Fibroblast of peridontal ligament (primary cell): ENCODE data around the gene GLRA2.

ENCODE experiments used
- DNase-seq: peaks from one replicate; pipeline ENCODE4 v3.0.0-alpha.2; 2010; ENCODE audit errors: extremely low read depth

The GLRA2 gene

DNA sequence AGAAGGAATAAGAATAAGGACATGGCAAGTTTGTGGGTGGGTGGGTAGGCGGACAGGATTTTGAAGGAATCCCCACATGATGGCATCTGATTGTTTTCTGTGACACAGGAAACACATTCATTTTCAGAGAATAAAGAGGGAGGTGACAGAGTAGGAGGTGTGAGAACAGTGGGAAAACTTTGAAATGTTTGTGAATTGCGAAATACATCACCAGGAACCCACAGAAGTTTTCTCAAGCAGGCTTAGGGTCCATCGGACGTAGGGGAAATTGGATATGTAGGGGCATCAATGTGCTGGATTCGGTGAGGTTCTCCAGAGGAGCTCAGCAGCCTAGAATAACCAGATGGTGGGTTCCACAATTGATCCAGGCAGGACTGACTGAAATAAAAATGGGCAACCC is 171.6 kb downstream of the GLRA2 start:
- DNase-seq: no peak

DNA sequence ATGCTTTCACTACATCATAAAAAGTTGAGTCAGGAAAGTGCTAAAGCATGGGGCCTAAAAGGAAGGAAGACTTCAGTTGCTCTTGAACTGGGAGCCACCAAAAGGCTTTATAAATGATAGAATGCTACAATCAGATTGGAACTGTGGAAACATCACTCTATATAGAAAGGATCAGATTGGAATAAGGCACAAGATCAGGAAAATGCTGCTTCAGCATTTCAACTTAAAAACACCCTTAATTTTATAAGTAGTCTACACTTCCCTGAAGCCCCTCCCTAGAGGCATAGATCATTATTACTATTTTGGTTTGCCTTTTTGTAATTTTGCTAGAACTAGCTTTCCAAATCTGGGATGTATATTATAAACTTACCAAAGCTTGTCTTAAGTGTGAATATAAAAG is 172.8 kb downstream of the GLRA2 start:
- DNase-seq: no peak

DNA sequence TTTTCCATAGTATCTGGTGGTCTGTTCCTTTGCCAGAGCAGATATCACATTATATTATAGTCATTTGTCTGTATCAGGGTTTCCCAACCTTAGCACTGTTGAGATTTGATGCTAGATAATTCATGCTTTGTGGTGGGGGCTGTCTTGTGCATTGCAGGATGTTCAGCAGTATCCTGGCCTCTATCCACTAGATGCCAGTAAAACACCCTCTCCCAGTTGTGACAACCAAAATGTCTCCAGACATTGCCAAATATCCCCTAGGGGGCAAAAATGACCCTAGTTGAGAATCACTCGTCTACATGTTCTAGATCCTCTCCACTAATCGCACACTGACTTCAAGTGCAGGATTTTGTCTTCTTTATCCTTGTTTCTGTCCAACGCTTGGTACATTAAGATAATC is 182.8 kb downstream of the GLRA2 start:
- no peak for DNase-seq

DNA sequence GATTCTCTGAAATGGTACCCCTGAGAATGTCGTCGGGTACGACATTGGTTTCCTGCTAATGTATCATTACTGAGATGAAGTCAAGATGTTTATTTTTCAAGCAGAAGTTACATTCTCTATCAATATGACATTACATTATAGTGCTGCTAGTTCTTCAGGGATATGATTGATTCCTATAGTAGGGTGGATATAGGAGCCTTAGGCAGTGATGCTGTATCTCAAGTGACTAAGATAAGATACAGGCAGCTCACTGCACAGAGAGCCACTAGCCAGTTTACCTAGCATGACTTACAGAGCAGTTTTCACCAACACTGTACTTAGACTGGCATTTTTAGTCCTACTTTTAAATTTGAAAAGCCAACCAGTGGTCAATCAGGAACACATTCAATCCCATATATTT is 188.6 kb downstream of the GLRA2 start:
- no peak for DNase-seq

DNA sequence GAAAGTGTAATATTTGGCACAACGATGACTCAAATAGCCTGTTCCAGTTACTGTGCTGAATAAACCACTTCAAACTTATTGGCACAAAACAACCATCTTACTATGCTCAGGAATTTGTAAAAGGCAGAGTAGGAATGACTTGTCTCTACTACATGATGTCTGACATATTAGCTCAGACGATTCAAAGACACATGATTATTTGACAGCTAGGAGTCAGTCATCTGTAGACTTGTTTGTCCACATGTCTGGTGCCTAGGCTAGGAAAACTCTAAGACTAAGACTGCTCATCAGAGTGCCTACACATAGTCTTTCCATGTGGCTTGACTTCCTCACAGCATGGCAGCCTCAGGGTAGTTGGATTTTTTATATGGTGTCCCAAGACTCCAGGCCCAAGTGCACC is 189.1 kb downstream of the GLRA2 start:
- no peak for DNase-seq

- no peak for DNase-seq
Measured at GRCh38 chrX:14729058-14729457, 199.7 kb downstream of the GLRA2 start.

- DNase-seq: peak; percentile 44
Measured at GRCh38 chrX:14738643-14739042, 209.3 kb downstream of the GLRA2 start.

- no peak for DNase-seq
Measured at GRCh38 chrX:14753441-14753840, 224.1 kb downstream of the GLRA2 start.

DNA sequence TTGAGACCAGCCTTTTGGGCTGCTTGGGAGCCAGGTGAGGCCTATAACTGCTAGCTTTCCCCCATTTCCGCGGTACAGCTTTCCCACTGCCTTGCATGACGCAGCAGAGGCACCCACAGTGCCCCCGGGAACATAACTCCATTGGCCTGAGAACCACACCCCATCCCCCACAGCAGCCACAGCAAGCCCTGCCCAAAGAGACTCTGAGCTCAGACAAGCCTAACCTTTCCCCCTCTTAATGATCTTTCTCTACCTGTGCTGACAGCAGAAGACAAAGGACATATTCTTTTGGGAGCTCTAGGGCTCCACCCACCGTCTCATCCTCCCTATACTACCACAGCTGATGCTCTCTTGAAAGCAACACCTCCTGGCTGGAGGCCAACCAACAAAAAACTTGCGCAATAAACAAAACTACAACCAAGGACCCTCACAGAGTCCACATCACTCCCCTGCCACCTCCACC is 228.7 kb downstream of the GLRA2 start:
- no peak for DNase-seq

GRCh38 chrX:14775416-14775815 is 246.1 kb downstream of the GLRA2 start:
- no peak for DNase-seq

- DNase-seq: no peak
Measured at GRCh38 chrX:14776901-14777300, 247.6 kb downstream of the GLRA2 start.

- peak; percentile 6 for DNase-seq
Measured at GRCh38 chrX:14777525-14777924, 248.2 kb downstream of the GLRA2 start.

- no peak for DNase-seq
Measured at GRCh38 chrX:14779580-14779979, 250.2 kb downstream of the GLRA2 start.
